ENCODE data around the gene UBE2N. TPM values are rescaled to one million over a fixed set of nuclear protein-coding genes. Genes with fewer than 3 reads are reported as not detected.

UBE2N gene
- polyA plus RNA-seq, 3 donors from 2014 or later, result 135 to 193 (median 142) TPM

- DNase-seq, result no peak
- peaks cover 0 to 2% (median 2%) of the 10 kb centered on the region in 3 donors for H3K27me3 Mint-ChIP-seq (ENCODE audit: low read depth in 3 of 3)
- H3K4me3 Mint-ChIP-seq, result no peak overlapping the region
- peaks cover 9 to 12% of the 10 kb centered on the region in 2 donors for H3K4me1 Mint-ChIP-seq
- H3K9me3 Mint-ChIP-seq, result no peaks in the 10 kb centered on the region
- H3K27ac Mint-ChIP-seq, result no peak overlapping the region
- no peaks in the 10 kb centered on the region for H3K36me3 Mint-ChIP-seq
Measured at GRCh38 chr12:93361151-93361919, 80.4 kb downstream of the UBE2N start.

- no peak overlapping the region for H3K4me3 Mint-ChIP-seq
- DNase-seq, result no peak
- no peak overlapping the region for H3K27ac Mint-ChIP-seq
Measured at GRCh38 chr12:93360688-93361087, 81.1 kb downstream of the UBE2N start.

GRCh38 chr12:93358821-93359220, 82.9 kb downstream of the UBE2N start:
- H3K4me3 Mint-ChIP-seq, result no peak overlapping the region
- DNase-seq, result no peak
- H3K27me3 Mint-ChIP-seq (ENCODE audit: low read depth in 3 of 3), result peaks cover 0 to 2% (median under 1%) of the 10 kb centered on the region in 3 donors
- no peaks in the 10 kb centered on the region for H3K36me3 Mint-ChIP-seq
- peaks cover 2 to 4% of the 10 kb centered on the region in 2 donors for H3K4me1 Mint-ChIP-seq
- no peaks in the 10 kb centered on the region for H3K9me3 Mint-ChIP-seq
- no peak overlapping the region for H3K27ac Mint-ChIP-seq

More at GRCh38 chr12:93360688-93361087, 81.1 kb downstream of the UBE2N start:
- no peaks in the 10 kb centered on the region for H3K36me3 Mint-ChIP-seq
- H3K4me1 Mint-ChIP-seq, result peaks cover 9 to 12% of the 10 kb centered on the region in 2 donors
- H3K9me3 Mint-ChIP-seq, result no peaks in the 10 kb centered on the region
- H3K27me3 Mint-ChIP-seq (ENCODE audit: low read depth in 3 of 3), result peaks cover 0 to 2% (median 2%) of the 10 kb centered on the region in 3 donors

- Mint-ChIP-seq H3K36me3 (no peaks in the 10 kb centered on the region), H3K27ac (no peak overlapping the region), H3K9me3 (no peaks in the 10 kb centered on the region), H3K27me3 (ENCODE audit: low read depth in 3 of 3) (peaks cover 0 to 2% (median 0%) of the 10 kb centered on the region in 3 donors), H3K4me1 (no peaks in the 10 kb centered on the region), H3K4me3 (no peak overlapping the region)
- DNase-seq, result no peak
Measured at GRCh38 chr12:93358058-93358457, 83.7 kb downstream of the UBE2N start.

- no peaks in the 10 kb centered on the region for H3K36me3 Mint-ChIP-seq
- no peaks in the 10 kb centered on the region for H3K9me3 Mint-ChIP-seq
- DNase-seq, result no peak
- H3K4me3 Mint-ChIP-seq, result no peak overlapping the region
- H3K27me3 Mint-ChIP-seq (ENCODE audit: low read depth in 3 of 3), result peaks cover 0 to 5% (median 4%) of the 10 kb centered on the region in 3 donors
- H3K4me1 Mint-ChIP-seq, result no peaks in the 10 kb centered on the region
- H3K27ac Mint-ChIP-seq, result no peak overlapping the region
Measured at GRCh38 chr12:93356214-93356613, 85.5 kb downstream of the UBE2N start.

Other genes starting within 250 kb of the UBE2N start
- 10 to 100 TPM; 29.7 to 34.1 (median 30.6) TPM for gene NUDT4, start 64.0 kb downstream of the UBE2N start, polyA plus RNA-seq
- gene MRPL42, start 25.6 kb upstream of the UBE2N start, polyA plus RNA-seq, result 10 to 100 TPM; 64.2 to 92.9 (median 67.6) TPM
- gene SOCS2, start 130.7 kb upstream of the UBE2N start, polyA plus RNA-seq, result 10 to 100 TPM; 20.2 to 28.8 (median 25.9) TPM
- gene CRADD, start 235.4 kb upstream of the UBE2N start, polyA plus RNA-seq, result 10 to 100 TPM; 24.2 to 30.1 (median 25.8) TPM